Vagina (tissue), 2 donors: Measurements from ENCODE around the gene NELL1.

ENCODE experiments used
- CTCF ChIP-seq, 3 experiments: fragments of 450-650 bp in 2 of 3; fragments of 200-600 bp in 1 of 3; sonication (generic) in 1 of 3; IDR thresholded peaks; one replicate each; pipeline ENCODE4 v1.5.1; 2017 to 2019; ENCODE audit warnings: antibody characterized with exemption in 3 of 3, mild to moderate bottlenecking in 2 of 3, moderate library complexity in 2 of 3
- POLR2A ChIP-seq, 2 donors: fragments of 450-650 bp; IDR thresholded peaks; one replicate each; pipeline ENCODE4 v1.6.1; 2017; ENCODE audit warnings: antibody characterized with exemption in 2 of 2, mild to moderate bottlenecking in 2 of 2, moderate library complexity in 2 of 2
- POLR2AphosphoS5 ChIP-seq, 2 donors: sonication (generic); formaldehyde crosslinking; IDR thresholded peaks; one replicate each; pipeline ENCODE4 v1.9.0; 2017; ENCODE audit warnings: antibody characterized with exemption in 2 of 2, mild to moderate bottlenecking in 2 of 2, low read depth in 1 of 2; ENCODE audit not compliant: insufficient read depth in 1 of 2

- no peak for TF ChIP-seq POLR2A (IDR thresholded peaks at IDR 0.05)
- no peak for TF ChIP-seq CTCF (IDR thresholded peaks at IDR 0.05)
- no peak for TF ChIP-seq POLR2AphosphoS5 (IDR thresholded peaks at IDR 0.05; ENCODE audit: insufficient read depth in 1 of 2, low read depth in 1 of 2)
Observed at GRCh38 chr11:20973940-20974559, 304.7 kb downstream of the NELL1 start.
